HG03460 (cell line): Measurements from ENCODE around the gene RIT1.

Experiments
- ATAC-seq: cut with Tn5 transposase; IDR thresholded peaks from one replicate; pipeline ENCODE4 v1.9.1; 2021; ENCODE audit not compliant: unreplicated experiment

Gene RIT1, protein sequence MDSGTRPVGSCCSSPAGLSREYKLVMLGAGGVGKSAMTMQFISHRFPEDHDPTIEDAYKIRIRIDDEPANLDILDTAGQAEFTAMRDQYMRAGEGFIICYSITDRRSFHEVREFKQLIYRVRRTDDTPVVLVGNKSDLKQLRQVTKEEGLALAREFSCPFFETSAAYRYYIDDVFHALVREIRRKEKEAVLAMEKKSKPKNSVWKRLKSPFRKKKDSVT

DNA sequence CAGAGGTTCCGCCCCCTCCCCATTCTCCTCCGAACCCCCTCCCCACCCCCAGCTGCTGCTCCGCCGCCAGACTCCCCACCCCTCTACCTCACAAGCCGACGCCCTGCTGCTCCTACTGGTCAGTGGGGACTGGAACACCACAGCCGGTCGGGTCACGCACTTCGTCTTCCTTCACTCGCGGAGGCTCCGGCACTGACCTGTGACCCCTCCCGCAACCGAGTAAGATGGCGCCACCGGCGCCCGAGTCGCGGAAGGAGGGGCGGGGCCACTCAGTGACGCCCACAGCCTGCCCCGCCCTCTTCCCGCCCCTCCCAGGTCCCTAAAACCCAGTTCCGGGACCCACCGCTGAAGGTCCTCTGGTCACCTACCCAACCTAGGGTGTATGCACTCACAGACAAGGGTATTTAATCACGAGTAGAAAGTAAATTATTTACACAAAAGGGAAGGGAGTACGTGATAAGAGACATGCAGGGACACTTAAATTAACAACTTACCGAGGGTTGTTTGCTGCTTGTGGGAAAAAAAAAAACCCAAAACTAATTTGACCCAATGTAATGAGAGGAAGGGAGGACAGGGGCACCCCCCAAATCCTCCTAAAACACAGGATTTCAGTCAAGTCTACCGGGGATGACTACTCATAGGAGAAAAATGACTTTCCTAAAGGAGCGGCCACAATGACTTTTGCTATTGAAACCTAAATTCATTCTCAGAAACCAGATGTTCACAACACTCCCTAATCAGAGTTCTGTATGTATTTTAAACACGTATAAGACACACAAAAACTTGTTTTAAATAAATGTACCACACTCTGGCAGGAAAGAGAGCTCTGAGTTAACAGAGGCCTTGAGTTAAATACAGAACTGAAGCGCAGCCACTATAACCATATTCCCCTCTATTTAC, at the start of gene RIT1:
RIT1 (minus strand) TSS at position 194 of the 900 bp plus-strand sequence. CDS start 588 bp downstream, outside the sequence.
- peak; percentile 84 for ATAC-seq

DNA sequence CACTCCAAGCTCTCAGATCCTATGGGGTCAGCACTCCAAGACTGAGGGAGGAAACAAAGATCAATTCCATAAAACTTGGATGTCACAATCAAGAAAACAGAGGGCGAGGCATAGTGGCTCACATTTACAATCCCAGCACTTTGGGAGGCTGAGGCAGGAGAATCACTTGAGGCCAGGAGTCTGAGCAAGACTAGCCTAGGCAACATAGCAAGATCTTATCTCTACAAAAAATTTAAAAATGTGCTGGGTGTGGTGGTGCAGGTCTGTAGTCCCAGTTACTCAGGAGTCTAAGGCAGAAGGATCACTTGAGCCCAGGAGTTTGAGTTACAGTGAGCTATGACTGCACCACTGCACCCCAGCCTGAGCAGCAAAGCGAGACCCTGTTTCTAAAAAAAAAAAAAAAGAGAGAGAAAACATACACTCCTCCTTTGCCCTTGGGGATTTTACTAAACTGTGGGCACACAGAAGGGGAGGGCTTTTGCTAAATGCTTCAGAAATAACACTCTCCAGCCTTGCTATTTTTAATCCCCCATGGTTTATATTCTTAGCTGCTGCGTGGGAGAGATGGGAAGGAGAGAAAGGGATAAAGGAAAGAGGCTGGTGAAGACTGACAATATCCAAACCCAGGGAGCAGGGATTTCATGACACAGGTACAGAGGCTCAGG, 49.1 kb upstream of the RIT1 start:
- no peak for ATAC-seq

DNA sequence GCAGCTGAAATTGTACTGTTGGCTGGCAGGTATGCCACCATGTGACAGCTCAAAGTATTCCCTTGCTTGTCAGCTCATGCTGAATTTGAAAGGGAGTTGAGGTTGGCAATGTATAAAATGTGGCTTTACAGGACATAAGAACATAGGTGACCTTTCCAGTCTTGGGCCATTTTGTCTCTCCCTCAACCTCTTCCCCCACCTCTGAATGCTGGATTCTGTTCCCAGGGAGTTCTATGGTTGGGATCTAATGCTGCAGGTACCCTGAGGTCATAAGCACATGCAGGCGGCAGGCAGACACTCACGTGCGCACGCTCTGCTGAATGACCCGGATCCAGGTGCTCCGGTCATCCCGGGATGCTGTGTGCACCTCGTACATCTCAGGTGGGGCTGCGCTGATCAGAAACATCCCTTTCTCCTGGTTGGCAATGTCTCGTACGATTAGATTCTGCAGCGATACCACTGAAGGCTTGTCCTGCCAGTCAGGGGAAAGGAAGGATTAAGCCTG, 46.3 kb upstream of the RIT1 start:
- no peak for ATAC-seq

DNA sequence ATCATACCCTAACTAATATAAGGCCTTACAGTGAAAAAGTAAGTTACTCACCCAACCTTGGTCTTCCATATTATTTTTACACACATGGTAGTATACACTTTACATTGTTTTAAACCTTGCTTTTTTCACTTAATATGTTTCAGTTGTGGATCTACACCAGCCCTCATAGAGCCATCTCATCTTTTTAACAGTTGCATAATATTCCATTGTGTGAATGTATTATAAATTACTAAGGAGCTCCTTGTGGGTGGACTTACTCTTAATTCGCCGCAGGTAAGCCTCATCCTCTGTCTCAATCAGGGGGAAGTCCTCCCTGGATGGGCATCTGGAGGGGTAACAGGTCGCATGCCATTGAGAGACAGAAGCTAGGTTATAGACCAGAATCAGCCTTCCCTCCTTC, 43.5 kb upstream of the RIT1 start:
- ATAC-seq, result no peak

DNA sequence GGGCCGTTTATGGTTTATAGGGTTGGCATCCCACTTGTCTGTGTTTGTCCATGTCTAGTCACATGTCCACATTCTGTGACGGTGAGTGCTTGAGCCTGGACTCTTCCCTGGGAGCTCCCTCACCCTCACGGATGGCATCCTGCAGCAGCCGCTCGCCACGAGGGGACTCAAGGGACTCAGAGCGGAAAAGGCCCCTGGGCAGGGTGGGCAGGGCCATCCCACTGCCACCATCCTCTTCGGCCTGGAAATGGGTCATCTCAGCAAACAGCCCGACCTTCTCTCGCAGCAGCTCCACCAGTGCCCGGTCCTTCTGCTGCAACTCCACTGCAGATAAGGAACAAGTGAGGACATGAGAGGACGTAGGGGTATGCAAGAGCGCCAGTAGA, 41.3 kb upstream of the RIT1 start:
- ATAC-seq, result no peak

DNA sequence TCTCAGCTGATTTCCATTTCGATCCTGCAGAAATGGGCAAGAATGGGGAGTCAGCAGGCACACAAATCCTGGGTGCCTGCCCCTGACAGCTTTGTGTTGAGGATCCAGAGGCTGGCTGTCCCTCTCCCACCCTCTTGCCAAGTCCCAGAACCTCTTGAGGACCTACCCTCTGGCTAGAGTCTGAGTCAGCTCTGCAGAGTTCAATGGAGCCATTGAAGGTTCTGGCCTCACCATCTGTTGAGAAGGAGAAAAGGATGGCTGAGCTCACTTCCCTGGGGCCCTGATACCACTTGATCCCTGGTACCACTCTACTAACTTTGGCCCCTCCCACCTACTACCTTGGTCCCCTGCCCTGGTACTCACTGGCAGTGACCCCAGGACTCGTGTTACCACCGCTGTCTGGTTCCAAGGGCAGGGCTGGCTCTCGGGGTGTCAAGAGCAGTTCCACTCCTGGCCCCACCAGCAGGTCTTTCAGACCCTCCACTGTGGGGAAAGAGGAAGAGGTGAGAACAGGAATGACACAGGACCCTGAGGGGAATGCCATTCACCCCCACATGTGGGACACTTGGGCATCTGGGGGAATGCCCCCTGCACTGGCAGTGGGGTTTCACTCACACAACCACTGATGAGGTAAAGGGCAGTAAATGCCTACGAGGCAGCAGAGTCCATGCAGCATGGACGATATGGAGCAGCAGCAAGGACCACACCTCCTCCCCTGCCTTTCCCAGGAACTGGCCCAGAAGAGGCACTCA, 40.8 kb upstream of the RIT1 start:
- ATAC-seq, result no peak

DNA sequence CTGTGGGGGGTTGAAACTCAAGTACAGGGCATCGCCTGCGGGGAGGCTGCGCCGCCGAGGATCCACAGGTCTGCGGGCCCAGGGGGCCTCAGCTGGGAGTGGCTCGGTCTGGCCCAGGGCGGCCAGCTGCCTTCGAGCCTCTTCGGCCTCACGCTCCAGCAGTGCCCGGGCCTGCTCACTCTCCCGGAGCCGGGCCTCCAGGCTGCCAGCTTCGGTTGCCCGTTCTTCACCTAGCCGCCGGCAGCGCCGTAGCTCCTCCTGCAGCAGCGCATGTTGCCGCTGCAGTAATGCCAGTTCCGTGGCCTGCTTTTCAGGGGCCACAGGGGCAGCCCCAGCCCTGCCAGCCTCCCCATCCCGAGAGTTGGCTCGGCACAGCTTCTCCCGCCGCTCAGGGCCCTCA, 39.7 kb upstream of the RIT1 start:
- ATAC-seq, result no peak

DNA sequence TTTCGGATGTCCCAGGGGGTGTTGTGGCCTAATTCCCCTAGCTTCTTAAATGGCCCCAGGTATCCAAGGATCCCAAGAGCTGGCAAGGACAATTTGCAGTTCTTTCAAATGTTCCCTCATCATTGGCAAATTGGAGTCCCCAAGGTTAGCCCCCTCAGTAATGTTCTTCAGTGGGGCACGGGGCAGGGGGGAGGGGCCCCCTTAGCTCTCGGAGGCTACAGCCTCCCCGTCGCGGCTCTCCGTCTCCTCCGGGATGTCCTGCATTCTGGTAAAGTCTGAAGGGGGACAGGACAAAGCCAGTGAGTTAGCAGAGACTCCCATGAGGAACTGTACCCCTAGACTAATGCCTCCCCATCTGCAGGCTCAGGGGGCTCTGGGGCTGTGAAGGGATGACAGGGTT, 36.6 kb upstream of the RIT1 start:
- ATAC-seq, result no peak

DNA sequence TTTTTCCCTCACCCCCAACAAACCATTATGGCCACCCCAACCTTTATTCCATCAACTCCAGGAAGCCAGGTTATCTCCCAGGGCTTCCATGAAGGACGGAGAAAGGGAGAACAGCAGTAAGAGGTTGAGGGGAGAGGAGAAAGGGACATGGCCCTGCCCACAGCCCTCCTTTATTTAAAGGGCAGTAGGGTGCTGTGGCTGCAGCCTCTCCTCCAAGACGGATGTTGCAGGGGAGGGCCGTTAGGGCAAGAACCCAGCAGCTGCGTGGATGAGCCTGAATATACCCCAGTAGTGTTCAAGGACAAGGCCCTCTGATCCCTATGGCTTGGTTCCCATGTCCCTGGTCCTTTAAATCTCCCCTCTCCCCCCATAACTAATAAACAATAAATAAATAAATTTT, 36.1 kb upstream of the RIT1 start:
- no peak for ATAC-seq

DNA sequence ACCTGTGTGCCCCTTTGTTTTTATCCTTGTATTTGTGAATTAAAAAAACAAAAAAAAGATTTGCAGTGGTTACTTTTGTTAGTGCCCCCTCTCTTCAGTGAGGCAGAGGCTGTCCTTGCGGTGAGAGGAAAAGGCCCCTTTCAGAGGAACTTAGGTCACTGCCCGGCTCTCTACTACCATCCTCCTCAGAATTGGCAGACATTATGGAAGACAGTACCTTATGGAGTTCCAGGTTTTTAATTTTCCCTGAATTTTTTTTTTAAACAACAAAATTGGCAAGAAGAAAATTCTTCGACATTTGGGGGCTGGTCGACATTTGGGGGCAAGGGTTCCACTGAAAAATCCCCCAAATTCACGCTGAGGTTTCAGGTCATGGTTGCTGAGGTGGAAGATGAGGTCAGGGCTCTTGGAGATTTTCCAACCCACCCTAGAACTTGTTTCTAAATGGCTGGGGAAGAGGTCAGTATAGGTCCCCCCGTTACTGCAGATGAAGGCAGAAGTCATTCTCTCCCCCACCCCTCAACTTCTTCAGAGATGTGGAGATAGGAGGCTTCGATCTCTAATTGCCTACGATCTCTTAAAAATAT, 35.6 kb upstream of the RIT1 start:
- peak; percentile 5 for ATAC-seq

DNA sequence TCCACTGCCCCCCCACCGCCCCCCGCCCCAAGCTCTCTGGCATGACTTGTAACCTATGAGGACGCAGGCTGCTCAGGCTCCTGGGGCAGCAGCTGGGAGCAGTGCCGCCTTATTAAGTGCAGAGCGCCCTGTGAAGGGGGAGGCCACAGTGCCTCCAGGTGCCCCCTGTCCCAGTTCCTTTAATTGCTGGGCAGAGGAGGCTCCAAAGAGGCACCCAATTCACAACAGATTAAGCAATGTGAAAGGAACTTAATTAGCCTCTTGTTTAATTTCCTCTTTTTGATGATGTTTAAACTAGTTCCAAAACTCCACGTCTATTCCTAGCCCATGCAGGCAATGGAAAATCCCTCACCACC, 33.3 kb upstream of the RIT1 start:
- no peak for ATAC-seq

DNA sequence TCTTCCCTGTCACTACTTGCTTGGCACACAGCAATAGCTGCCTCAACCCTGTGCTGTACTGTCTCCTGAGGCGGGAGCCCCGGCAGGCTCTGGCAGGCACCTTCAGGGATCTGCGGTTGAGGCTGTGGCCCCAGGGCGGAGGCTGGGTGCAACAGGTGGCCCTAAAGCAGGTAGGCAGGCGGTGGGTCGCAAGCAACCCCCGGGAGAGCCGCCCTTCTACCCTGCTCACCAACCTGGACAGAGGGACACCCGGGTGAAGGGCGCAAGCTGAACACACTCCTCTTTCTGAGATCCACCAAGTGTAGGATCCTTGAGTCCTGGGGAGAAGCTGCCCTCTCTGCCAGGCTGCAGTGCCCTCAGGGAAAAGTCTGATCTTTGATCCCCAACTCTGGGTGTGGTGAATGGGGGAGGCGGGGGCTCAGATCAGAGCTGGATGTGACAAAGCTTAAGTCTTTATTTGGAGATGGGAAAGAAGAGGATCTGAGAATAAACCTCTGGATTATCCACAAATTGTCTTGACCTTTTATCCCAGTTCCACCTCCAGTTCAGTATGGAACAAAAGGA, 31.5 kb upstream of the RIT1 start:
- no peak for ATAC-seq

DNA sequence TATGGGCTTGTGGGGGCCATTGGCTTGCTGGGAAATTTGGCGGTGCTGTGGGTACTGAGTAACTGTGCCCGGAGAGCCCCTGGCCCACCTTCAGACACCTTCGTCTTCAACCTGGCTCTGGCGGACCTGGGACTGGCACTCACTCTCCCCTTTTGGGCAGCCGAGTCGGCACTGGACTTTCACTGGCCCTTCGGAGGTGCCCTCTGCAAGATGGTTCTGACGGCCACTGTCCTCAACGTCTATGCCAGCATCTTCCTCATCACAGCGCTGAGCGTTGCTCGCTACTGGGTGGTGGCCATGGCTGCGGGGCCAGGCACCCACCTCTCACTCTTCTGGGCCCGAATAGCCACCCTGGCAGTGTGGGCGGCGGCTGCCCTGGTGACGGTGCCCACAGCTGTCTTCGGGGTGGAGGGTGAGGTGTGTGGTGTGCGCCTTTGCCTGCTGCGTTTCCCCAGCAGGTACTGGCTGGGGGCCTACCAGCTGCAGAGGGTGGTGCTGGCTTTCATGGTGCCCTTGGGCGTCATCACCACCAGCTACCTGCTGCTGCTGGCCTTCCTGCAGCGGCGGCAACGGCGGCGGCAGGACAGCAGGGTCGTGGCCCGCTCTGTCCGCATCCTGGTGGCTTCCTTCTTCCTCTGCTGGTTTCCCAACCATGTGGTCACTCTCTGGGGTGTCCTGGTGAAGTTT, 30.8 kb upstream of the RIT1 start:
- ATAC-seq, result no peak

DNA sequence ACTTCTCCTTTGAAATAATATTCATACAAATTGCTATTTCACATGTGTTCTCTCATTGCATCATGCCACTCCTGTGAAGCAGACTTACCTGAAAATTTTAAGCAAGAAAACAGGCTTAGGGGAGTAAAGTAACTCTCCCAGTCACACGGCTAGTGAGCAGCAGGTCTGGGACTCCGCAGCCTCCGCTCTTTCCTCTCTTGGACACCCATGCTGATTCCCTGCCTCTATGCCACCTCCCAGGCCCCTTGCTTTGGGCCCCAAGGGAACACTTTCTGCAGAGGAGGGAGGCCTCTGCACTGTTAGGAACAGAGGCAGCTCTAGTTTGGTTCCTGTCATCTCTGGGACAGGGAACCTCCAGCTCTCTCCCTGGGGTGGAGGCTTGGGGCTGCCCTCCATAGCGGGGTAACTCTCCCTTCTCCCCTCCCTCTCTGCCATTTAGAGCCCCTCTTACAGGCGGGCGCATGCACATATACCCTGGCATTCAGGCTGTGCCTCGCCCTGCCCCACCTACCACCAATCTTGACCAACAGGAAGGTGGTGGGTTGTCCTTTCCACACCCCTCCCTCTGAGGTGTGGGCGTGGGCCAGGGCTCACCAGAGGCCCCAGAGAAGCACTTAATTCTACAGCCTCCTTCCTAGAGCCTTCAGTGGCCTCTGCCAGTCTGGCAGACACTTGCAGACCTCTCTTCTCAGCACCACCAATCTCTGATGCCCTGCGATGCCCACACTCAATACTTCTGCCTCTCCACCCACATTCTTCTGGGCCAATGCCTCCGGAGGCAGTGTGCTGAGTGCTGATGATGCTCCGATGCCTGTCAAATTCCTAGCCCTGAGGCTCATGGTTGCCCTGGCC, 30.1 kb upstream of the RIT1 start, which contains the start of gene RXFP4:
RXFP4 (plus strand) TSS at position 646 of the 852 bp plus-strand sequence; CDS start at position 718, 72 bp downstream.
- ATAC-seq, result no peak

DNA sequence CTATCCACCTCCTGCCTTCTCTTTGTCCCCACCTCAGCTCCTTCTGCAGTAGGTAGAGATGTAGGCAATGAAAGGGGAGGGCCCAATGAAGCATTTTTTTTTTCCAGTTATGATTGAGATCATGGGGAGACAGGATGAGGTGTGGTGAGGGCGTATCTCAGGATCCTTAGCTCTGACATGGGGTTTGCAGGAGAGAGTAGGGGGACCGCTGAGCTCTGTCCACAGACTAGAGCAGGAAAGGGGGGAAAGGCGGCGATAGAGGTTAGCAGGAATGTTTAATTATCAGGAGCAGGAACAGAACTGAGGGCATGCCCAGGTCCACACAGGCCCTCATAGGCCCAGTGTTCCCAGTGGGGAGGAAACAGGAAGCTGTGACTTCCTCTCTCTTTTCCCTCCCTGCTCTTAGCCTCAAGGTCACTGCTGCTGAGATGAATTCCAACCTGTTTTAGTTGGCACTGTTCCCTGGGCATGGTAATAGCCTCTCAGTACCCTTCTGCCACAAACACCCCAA, 29.4 kb upstream of the RIT1 start:
- ATAC-seq, result no peak

DNA sequence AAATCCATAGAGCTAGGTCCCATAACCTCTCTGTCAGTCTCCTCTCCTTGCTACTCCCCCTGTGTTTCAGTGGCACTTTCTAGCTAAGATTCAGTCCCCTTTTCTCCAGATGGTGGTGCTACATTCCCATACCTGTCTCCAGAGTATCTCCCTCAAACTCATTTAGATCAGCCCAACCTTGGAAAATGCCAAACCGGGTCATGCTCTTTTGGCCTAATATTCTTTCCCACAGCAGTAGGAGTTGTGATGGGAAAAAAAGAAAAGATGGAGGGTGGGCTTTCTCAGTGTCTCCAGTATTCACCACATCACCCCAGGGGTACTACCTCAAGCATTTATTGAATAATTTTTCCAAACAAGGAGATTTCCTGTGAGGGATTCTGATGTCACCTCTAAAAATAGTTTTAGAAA, 27.1 kb upstream of the RIT1 start:
- no peak for ATAC-seq

DNA sequence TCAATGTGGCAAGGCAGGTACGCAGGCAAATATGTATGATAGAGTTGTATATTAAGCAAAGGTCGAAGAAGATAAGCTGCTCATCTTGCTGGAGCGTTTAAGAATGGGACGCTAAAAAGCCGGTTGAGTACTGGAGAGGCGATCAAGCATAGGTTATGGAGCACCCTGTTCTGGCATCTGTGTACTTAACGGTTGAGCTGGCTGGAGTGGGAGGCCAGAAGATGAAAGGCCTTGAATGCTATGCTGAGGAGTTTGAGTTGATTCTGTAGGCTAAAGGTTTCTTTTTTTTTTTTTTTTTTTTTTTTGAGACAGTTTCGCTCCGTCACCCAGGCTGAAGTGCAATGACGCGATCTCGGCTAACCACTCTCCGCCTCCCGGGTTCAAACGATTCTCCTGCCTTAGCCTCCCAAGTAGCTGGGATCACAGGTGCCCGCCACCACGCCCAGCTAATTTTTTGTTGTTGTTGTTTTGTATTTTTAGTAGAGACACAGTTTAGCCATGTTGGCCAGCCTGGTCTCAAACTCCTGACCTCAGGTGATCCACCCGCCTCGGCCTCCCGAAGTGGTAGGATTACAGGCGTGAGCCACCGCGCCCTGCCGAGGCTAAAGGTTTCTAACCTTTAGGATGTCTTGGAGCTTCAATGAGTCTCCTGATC, 23.9 kb upstream of the RIT1 start:
- ATAC-seq, result no peak
